GM23248 (cell line): ENCODE measurements around the gene ALOX5. TPM values are rescaled to one million over a fixed set of nuclear protein-coding genes. Genes with fewer than 3 reads are reported as not detected.

Source experiments
- DNase-seq: peaks from one replicate; pipeline ENCODE4 v3.0.0-alpha.2; 2015
- H2AFZ ChIP-seq: fragments of 200-600 bp; sonication (generic); 2 replicates; pipeline ENCODE4 v1.6.1; 2016; ENCODE audit warnings: antibody characterized with exemption
- H3F3A ChIP-seq: fragments of 200-600 bp; sonication (generic); 2 replicates; pipeline ENCODE4 v1.6.1; 2016; ENCODE audit warnings: mild to moderate bottlenecking, antibody characterized with exemption, mixed run types; ENCODE audit not compliant: insufficient read depth
- H3K27ac ChIP-seq: fragments of 200-600 bp; sonication (generic); 2 replicates; pipeline ENCODE4 v1.5.1; 2016; ENCODE audit warnings: mild to moderate bottlenecking
- H3K27me3 ChIP-seq: fragments of 200-600 bp; sonication (generic); replicated peaks from 2 replicates; pipeline ENCODE4 v1.6.1; 2016; ENCODE audit warnings: mild to moderate bottlenecking; ENCODE audit not compliant: insufficient read depth
- H3K36me3 ChIP-seq: fragments of 200-600 bp; sonication (generic); 2 replicates; pipeline ENCODE4 v1.6.1; 2016; ENCODE audit warnings: low read depth, mild to moderate bottlenecking
- H3K4me1 ChIP-seq: fragments of 200-600 bp; sonication (generic); 2 replicates; pipeline ENCODE4 v1.6.1; 2016; ENCODE audit warnings: mild to moderate bottlenecking; ENCODE audit not compliant: insufficient read depth
- H3K4me2 ChIP-seq: fragments of 200-600 bp; sonication (generic); one replicate; pipeline ENCODE4 v1.6.1; 2016; ENCODE audit warnings: mild to moderate bottlenecking; ENCODE audit not compliant: unreplicated experiment
- H3K4me3 ChIP-seq: fragments of 200-600 bp; sonication (generic); 2 replicates; pipeline ENCODE4 v1.5.1; 2016; ENCODE audit warnings: mild to moderate bottlenecking
- H3K79me2 ChIP-seq: fragments of 200-600 bp; sonication (generic); 2 replicates; pipeline ENCODE4 v1.6.1; 2016; ENCODE audit warnings: mild to moderate bottlenecking; ENCODE audit not compliant: insufficient read depth
- H3K9ac ChIP-seq: fragments of 200-600 bp; sonication (generic); 2 replicates; pipeline ENCODE4 v1.6.1; 2016; ENCODE audit warnings: mild to moderate bottlenecking
- H3K9me2 ChIP-seq: fragments of 200-600 bp; sonication (generic); 2 replicates; pipeline ENCODE4 v1.6.1; 2016; ENCODE audit warnings: mixed run types, mild to moderate bottlenecking, moderate library complexity; ENCODE audit not compliant: insufficient read depth
- H3K9me3 ChIP-seq: fragments of 200-600 bp; sonication (generic); one replicate; pipeline ENCODE4 v1.6.1; 2017; ENCODE audit warnings: low read depth
- H4K20me1 ChIP-seq: fragments of 200-600 bp; sonication (generic); 2 replicates; pipeline ENCODE4 v1.6.0; 2016; ENCODE audit not compliant: insufficient read depth
- EZH2 ChIP-seq: fragments of 200-600 bp; sonication (generic); IDR thresholded peaks from 2 replicates; pipeline ENCODE4 v1.6.1; 2018; ENCODE audit warnings: antibody characterized with exemption, mild to moderate bottlenecking; ENCODE audit not compliant: insufficient read depth, poor library complexity, severe bottlenecking
- EZH2phosphoT487 ChIP-seq: fragments of 200-600 bp; sonication (generic); IDR thresholded peaks from 2 replicates; pipeline ENCODE4 v1.6.1; 2018; ENCODE audit warnings: antibody characterized with exemption, moderate library complexity, mild to moderate bottlenecking, low read depth; ENCODE audit not compliant: insufficient read depth
- WGBS, 2 experiments: methylation state at CpG; one replicate each; pipeline ENCODE4 v1.1.6; 2015 to 2017; ENCODE audit warnings: low lambda C conversion rate in 2 of 2, low coverage in 1 of 2; ENCODE audit errors: missing lambda C conversion rate in 2 of 2; 5-methylcytosine and 5-hydroxymethylcytosine counted together
- in situ Hi-C: fragments of 300-500 bp; cut with MboI; formaldehyde crosslinking; loops from 2 replicates; pipeline ENCODE4 v1.15.0; 2020
- polyA plus RNA-seq: library from polyadenylated mRNA; unstranded; fragments of >200 nt; fragmentation: Nextera tagmentation; extraction: Ambion mirVana; gene quantifications from 2 replicates; pipeline ENCODE4 v1.2.1, GENCODE V29; 2016
- total RNA-seq: library from RNA; depleted of rRNA; stranded (reverse); fragments of >200 nt; shearing (Covaris generic); gene quantifications from 2 replicates; pipeline ENCODE4 v1.2.3, GENCODE V29; 2014

ALOX5 gene
- total and polyA plus RNA-seq, 2 experiments from 2014 or later: not detected

DNA sequence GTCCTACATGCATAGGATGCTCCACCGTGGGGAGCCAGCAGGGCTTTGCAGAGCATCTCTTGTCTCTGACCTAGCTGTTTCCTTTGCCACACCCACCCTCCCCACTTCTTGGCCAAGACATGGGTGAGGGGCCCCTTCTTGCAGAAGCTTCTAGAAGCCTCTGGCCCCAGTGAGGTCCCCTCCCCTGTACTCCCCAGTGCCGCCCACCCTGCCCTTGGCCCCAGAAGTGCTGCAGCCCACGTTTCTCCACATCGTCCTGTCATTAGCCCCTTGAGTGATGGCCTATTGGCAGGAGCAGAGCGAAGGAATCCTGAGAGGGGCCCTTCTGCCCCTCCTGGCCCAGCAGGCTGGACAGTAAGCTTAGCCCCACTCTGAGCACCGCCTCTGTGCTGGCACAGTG is 43.7 kb downstream of the ALOX5 start:
- 54 to 57% methylated on average over 6 of the region's 6 CpGs for WGBS, 2 experiments
- Histone ChIP-seq H3K4me1 (no peaks in the 10 kb centered on the region), H3K4me2 (no peak overlapping the region), H3K36me3 (no peaks in the 10 kb centered on the region), H2AFZ (no peak overlapping the region), H3K9me2 (no peaks in the 10 kb centered on the region), H3K79me2 (no peaks in the 10 kb centered on the region), H4K20me1 (no peaks in the 10 kb centered on the region), H3K27ac (no peak overlapping the region), H3F3A (no peaks in the 10 kb centered on the region), H3K4me3 (no peak overlapping the region), H3K27me3 (0 out of 2 replicates have a peak, but pooled peaks cover 4% of the 10 kb centered on the region), H3K9ac (no peak overlapping the region), H3K9me3 (no peaks in the 10 kb centered on the region)
- no peak for TF ChIP-seq EZH2phosphoT487
- TF ChIP-seq EZH2: no peak
- in situ Hi-C loops: no loop called here
- DNase-seq: no peak

DNA sequence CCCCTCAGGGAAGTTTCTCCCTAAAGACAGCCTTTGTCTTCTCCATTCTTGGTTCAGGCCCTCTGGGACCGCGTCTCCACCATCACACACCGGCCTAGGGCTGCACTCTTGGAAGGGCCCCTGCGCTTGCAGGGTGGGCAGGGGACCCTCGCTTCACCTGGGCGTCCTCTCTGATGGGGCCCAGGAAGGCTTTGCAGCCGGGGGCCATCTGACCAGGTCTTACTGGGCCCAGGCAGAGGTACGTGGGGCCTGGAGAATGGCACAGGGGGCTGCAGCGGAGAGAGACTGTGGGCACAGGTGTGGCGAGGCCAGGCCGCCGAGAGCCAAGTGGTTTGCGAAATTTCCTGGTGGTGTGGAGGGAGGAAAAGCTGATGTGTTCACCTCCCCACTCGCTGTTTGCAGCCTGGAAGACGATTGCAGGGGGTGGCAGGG is 44.4 kb downstream of the ALOX5 start:
- no peaks in the 10 kb centered on the region for H3K36me3 ChIP-seq
- no peaks in the 10 kb centered on the region for H3K79me2 ChIP-seq
- WGBS, 2 experiments: 73 to 74% methylated on average over 15 of the region's 15 CpGs
- DNase-seq: no peak
- H2AFZ ChIP-seq: peak overlapping the region; percentile 87; the same call in 1 of the 2 replicates
- H3K27ac ChIP-seq: no peak overlapping the region
- no peaks in the 10 kb centered on the region for H3F3A ChIP-seq
- no peak overlapping the region; the same call in 1 of the 2 replicates for H3K9ac ChIP-seq
- H3K27me3 ChIP-seq: 0 out of 2 replicates have a peak, but pooled peaks cover 4% of the 10 kb centered on the region
- H3K4me1 ChIP-seq: no peaks in the 10 kb centered on the region
- H3K9me2 ChIP-seq: no peaks in the 10 kb centered on the region
- TF ChIP-seq EZH2phosphoT487 (no peak), EZH2 (no peak)
- no peaks in the 10 kb centered on the region for H4K20me1 ChIP-seq
- H3K4me3 ChIP-seq: peak overlapping the region; percentile 79
- in situ Hi-C loops: no loop called here
- H3K4me2 ChIP-seq: peak overlapping the region; percentile 91
- H3K9me3 ChIP-seq: no peaks in the 10 kb centered on the region

DNA sequence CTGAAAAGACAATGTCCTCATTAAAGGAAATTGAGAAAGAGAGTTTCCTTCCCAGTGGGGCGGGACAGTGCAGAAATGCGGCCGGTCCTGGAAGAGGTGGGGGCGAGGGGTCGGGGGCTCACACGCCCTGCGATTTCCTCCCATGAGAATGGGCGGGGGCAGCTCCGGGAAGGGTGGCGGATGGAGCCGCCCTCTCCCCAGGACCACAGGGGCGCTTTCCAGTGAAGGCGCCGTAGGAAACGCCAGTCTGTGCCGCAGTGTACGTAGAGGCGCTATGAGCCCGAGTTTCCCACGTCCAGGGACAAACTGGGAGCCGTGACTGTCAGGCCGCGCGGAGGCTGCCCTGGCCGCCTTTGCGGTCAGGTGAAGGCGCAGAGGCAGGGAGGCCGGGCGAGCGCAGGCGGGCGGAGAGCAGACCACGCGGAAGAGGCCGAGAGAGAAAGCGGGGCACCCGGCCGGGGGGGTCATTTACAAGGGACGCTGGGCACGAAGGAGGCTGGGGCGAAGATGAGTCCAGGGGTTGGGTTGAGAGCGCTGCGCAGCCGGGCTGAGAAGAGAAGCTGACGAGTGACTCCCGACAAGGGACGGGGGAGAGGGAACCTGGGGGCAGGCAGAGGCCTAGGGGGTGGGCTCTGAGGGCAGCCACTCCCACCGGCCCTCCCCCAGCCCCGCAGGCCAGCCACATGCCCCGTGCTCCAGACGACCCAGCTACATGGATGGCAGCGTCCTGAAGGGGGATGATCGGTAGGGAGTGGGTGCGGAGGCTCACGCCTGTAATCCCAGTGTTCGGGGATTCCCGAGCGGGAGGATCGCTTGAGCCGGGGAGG is 45.0 kb downstream of the ALOX5 start:
- Histone ChIP-seq H3F3A (no peaks in the 10 kb centered on the region), H3K36me3 (no peaks in the 10 kb centered on the region), H3K9ac (peak overlapping the region; percentile 44), H3K9me2 (no peaks in the 10 kb centered on the region), H2AFZ (peak overlapping the region; percentile 87), H3K9me3 (no peaks in the 10 kb centered on the region), H3K4me3 (peak overlapping the region; percentile 79), H4K20me1 (no peaks in the 10 kb centered on the region), H3K4me1 (no peaks in the 10 kb centered on the region), H3K27me3 (0 out of 2 replicates have a peak, but pooled peaks cover 4% of the 10 kb centered on the region), H3K4me2 (peak overlapping the region; percentile 91), H3K27ac (no peak overlapping the region), H3K79me2 (no peaks in the 10 kb centered on the region)
- DNase-seq: peak; percentile 56
- 4 to 5% methylated on average over 38 to 60 of the region's 60 CpGs for WGBS, 2 experiments
- in situ Hi-C loops: no loop called here
- no peak for TF ChIP-seq EZH2phosphoT487

DNA sequence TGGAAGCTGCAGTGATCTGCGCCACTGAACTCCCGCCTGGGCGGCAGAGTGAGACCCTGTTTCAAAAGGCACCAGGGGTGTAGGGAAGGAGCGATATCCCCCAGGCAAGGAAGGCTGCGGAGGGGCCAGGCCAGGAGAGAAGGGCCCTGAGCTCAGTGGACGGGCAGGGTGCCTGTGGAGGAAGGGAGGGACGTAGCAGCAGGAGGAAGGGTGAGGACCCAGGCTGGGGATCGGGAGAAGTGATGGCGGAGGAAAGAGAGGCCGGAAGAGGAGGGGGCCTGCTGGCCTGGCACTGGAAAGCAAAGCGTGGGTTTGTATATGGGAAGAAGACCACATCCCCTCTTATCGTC is 45.6 kb downstream of the ALOX5 start:
- Histone ChIP-seq H3K4me2 (peak overlapping the region; percentile 91), H3K27ac (no peak overlapping the region), H3K27me3 (0 out of 2 replicates have a peak, but pooled peaks cover 4% of the 10 kb centered on the region), H3F3A (no peaks in the 10 kb centered on the region), H2AFZ (peak overlapping the region; percentile 87), H3K4me1 (no peaks in the 10 kb centered on the region), H4K20me1 (no peaks in the 10 kb centered on the region), H3K79me2 (no peaks in the 10 kb centered on the region), H3K9me2 (no peaks in the 10 kb centered on the region), H3K4me3 (peak overlapping the region; percentile 79), H3K9me3 (no peaks in the 10 kb centered on the region), H3K9ac (peak overlapping the region; percentile 44), H3K36me3 (no peaks in the 10 kb centered on the region)
- TF ChIP-seq EZH2: no peak
- no peak for TF ChIP-seq EZH2phosphoT487
- WGBS, 2 experiments: 32% methylated on average over 11 to 12 of the region's 12 CpGs
- in situ Hi-C loops: no loop called here
- DNase-seq: no peak
